Femur (tissue), 1 donor: ENCODE results near the gene PGAM4.
"Not testable (repeated sequence)": the region's sequence is repeated elsewhere in the genome, so short reads cannot be mapped to it uniquely, and the experiment has no call there.

Experiments
- DNase-seq: peaks from one replicate; pipeline ENCODE4 v3.0.0-alpha.2; 2017

PGAM4 gene

DNA sequence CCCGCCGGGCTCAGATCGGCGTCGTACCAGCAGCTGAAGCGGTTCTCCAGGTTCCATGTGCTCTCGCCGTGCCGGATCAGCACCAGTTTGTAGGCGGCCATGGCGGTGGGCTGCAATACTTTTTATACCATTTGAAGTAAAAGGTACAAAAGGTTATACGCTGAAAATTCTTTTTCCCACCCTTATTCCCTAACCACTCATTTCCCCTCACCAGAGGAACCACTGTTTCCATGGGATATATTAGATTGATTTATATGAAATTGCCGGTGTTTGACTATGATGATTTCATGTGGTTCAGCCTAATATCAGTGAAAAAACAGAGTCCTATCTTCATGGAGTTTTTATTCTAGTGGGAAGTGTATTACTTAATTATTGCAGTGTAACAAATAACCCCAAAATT, at the start of gene PGAM4:
Gene PGAM4 (minus strand): TSS at position 101 of the 400 bp plus-strand sequence. CDS start 0 bp downstream, at position 101.
- no peak for DNase-seq

DNA sequence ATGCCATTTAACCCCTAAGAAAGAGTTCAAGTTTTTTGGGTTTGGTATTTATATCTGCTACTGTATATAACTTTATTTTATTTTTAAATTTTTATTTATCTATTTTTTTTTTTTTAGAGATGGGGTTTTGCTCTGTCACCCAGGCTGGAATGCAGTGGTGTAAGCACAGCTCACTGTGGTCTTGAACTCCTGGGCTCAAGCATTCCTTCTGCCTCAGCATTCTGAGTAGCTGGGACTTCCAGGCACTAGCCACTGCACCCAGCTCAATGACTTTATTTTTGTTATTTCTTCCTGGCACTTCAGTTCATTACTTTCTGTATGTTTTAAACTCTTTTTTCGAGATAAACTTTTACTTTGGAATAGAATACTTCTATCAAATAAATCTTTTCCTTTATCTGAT, 42.4 kb upstream of the PGAM4 start:
- no peak for DNase-seq

DNA sequence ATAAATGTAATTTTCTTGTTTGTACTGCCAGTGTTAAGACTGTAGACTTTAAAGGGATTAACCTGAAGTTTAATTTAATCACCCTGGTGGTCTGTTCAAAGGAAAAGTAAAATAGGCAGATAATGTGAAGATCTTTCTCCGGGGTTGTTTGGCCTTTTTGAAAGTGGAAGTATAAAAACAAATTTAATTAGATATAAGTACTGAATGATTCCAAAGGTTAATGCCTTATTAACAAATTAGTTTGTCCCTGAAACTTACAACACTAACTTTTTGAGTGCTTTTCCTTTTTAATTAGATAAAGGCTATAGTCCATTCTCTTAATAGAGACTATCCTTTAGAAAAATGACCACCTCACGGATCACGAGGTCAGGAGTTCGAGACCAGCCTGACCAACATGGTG, 10.4 kb upstream of the PGAM4 start:
- no peak for DNase-seq

DNA sequence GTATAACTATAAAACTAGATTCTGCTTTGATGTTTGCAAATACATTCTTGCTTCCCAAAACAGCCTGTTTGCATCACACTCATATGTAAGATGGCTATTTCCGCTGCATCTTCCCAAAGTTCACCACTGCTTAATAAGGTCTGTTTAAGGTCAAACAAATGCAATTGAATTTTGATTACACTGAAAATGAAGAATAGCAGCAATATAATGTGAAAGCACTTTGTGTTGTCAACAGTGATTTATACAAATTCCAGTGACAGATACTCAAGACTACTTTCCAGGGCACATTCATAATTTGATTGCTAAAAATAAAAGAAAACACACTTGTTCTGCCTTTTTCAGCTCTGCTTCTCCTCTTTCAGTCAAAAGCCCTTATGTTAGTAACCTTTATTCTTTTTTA, 8.1 kb upstream of the PGAM4 start:
- no peak for DNase-seq

DNA sequence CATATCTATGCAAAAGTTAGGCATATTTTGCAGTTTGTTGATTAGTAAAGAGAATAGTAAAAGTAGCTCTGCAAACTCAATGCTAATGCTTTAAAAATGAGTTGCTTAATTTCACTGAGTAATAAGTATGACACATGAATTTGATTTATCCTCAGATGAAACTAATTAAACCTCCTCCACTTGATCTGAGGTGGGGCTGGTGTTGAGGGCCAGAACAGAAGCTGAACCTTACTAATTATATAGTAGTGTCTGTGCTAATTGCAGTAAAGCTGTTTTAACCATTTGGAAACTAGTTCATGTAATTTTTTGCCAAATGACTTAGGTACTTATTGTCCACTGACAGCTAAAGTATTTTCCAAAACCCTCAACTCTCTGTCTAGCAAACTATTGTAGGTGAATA, 7.7 kb upstream of the PGAM4 start:
- no peak for DNase-seq

DNA sequence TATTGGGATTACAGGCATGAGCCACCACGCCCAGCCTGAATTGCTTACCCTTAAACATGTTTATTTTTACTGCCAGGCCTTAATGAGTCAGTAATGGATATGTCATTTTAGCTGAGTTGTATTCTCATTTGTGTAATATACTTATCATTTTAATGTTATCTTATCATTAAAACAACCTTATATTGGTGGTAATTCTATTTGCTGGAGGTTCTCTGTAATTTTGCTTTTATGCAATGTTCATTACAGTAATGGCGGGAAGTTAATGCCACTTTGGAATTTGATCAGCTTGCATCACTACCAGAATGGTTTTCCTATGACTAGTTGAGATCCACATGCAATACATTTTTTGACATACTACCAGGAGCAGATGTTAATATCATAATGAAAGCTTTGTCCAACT, 6.3 kb upstream of the PGAM4 start:
- DNase-seq = no peak

DNA sequence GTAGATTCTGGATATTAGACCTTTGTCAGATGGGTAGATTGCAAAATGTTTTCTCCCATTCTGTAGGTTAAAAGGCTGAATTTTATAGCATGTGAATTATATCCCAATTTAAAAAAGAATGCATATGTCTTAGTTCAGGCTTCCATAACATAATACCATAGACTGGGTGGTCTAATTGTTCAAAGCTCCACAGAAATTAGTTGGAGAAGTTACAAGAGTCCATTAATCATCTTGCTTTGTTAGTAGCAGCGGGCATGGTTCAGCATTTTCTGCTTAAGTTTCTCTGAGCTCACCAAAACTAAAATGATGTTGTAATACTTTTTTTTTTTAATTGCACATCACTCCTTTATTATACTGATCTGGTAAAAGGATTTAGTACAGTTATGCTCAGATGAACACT, 1.8 kb downstream of the PGAM4 start:
- DNase-seq = no peak

DNA sequence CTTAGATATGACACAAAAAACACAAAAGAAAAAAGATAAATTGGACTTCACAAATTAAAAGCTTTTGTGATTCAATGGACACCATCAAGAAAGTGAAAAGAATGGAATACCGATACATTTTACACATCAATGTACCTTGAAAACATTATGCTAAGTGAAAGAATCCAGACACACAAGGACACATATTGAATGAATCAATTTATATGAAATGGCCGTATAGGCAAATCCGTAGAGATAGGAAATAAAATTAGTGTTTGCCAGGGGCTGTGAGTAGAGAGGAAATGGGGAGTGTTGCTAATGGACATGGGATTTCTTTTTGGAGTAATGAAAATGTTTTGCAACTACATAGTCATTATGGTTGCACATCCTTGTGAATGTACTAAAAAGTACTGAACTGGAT, 3.1 kb downstream of the PGAM4 start:
- no peak for DNase-seq

DNA sequence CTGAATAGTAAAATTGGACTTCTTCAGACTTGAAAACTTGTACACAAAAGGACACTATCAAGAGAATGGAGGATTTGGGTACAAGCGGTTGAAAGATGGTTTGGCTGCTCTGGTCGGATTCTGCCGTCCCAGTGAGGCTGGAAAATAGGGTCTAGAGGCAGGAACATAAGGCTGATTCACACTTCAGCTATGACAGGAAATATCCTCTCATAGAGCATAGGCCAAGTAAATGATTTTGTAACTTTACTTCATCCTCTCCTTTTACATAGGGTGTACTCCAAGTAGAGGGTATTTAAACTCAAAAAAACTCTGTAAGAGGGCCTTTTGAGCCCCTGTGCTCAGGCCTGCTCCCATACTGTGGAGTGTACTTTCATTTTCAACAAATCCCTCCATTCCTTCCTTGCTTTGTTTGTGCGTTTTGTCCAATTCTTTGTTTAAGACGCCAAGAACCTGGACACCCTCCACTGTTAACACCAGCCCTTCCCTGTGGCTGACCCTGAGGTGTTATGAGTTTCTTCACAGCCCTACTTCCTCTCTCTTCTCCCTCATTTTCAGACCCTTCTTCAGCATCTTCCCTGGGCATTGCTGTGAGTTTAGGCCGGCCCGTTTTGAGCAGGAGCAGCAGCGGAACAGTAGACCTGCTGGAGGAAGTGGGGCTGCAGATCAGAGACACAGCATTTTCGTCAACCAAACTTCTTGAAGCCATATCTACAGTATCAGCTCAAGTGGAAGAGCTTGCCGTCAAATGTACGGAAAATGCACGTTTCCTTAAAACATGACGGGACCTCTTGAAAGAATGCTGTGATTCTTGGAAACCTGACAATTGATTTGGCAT, 7.2 kb downstream of the PGAM4 start:
- no peak for DNase-seq

DNA sequence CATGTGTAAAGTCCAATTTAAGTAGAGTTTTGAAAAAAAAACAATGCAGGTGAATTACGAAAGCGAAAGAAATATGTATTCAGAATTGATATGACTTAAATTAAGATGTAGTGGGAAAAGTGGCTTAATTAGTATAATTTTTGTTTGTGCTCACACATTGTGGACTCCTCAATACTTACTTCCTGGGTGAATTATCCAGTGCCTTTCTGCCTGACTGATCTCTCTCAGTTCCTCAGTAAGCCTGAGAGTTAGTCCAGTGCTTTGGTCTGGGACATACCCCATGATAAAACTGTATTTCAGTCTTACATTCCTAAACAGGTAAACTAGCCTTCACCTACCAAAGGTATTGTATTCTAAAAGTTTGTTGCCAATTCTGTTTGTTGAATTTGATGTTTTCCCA, 8.4 kb downstream of the PGAM4 start:
- DNase-seq = no peak

DNA sequence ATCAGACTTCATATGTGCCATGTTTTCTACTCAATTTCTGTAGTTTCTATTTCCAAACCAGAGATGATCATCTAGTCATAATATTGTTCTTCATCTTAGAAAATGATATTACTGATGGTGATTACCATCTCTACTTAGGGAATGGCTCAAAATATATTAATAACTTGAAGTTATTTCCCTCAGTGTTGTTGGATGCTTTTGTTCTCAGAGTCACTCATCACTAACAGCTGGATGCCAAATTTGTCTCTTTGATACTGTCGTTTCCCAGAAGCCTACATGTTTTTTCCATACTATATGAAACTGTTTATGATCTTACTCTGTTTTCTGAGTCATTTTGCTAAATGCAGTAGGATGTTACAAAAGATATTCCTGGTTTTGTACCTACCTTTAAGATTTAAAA, 8.9 kb downstream of the PGAM4 start:
- DNase-seq = no peak

DNA sequence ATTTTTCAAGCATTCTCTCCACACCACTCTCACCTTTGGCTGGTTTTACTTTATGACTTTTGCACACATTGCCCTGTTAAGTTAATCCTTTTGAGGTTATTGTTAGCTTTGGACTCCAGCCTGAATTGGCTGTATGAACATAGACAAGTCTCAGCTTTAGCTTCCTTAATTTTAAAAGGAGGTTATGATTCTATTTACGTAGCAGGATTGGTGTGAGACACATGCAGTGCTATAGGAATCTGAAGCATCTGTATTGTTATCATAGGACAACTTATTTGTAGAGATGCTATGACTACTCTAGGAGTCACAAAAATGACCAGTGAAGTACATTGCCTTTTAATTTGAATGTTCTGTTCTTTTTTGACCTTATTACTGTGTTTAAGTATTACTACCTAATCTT, 15.7 kb downstream of the PGAM4 start:
- DNase-seq = no peak

DNA sequence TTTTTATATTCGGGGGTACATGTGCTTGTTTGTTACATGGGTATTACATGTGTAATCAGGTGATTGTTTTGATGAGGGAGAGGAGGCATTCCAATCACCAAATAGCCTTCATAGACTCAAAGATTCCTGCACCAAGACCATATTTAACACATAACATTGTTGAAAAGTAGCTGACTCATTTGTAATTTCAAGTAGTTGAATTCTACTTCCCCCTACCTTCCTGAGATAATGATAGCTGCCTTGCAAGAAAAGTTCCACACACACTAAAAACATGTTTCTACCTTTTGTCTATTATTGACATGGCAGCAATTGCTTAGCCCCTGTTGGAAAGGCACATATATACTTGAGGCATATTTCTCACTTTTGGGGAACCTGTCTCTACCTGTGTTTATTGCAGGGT, 16.1 kb downstream of the PGAM4 start:
- no peak for DNase-seq

DNA sequence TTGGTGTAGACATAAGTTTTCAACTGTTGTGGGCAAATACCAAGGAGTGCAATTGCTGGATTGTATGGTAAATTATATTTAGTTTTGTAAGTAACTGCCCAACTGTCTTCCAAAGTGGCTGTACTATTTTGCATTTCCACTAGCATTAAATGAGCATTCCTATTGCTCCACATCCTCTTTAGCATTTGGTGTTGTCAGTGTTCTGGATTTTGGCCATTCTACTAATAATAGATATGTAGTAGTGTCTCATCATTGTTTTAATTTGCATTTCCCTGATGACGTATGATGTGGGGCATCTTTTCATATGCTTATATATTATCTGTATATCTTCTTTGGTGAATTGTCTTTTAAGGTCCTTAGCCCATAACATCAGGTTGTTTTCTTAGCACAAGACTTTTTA, 17.3 kb downstream of the PGAM4 start:
- no peak for DNase-seq

DNA sequence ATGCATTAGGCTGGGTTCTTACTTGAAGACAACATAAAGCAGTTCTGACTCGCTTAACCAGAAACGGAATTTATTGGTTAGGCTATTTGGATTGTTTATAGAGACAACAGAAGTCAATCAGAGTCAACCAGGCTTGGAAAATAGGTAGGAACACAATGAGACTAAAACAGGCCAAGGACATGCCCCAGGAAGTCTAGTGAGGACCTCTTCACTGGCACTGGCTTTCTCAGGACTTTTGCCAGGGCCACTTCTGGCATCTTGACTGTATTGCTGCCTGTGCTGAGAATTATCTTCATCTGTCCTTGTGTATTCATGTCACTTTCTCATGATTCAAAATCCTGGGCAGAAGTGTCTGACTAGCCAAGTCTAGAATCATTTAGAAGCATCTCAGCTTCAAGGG, 19.6 kb downstream of the PGAM4 start:
- no peak for DNase-seq

DNA sequence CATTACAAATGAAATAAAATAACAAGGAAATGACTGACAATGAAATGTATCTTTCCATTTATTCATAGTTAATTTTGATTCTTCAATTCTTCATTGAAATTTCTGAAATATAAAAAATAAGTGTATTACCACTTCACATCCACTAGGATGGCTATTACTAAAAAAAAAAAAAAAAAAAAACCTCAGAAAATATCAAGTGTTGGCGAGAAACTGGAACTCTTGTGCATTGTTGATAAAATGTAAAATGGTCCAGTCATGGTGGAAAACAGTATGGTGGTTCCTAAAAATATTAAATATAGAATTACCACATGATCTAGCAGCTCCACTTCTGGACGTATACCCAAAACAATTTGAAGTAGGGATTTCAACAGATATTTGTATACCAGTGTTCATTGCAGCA, 22.9 kb downstream of the PGAM4 start:
- DNase-seq = no peak

DNA sequence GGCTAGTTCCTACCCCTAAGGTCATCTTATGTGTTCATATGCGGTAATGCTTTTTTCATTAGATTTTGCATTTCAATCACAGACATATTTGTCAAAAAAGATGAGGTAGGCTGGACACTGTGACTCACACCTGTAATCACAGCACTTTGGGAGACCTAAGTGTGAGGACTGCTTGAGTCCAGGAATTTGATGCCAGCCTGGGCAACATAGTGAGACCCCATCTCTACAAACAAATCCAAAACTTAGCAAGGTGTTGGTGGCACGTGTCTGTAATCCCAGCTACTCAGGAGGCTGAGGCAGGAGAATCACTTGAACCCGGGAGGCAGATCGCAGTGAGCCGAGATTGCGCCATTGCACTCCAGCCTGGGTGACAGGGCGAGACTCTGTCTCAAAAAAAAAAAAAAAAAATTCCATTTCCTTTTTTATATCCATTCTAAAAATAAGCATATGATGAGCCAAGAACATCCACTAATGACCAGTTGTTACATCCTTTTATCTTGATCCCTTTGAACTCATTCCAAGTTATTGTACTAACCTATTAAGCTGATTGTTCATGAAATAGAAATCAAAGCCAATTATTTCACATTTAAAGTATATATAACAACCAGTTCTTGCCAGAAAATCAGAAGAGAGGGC, 23.4 kb downstream of the PGAM4 start:
- no peak for DNase-seq

DNA sequence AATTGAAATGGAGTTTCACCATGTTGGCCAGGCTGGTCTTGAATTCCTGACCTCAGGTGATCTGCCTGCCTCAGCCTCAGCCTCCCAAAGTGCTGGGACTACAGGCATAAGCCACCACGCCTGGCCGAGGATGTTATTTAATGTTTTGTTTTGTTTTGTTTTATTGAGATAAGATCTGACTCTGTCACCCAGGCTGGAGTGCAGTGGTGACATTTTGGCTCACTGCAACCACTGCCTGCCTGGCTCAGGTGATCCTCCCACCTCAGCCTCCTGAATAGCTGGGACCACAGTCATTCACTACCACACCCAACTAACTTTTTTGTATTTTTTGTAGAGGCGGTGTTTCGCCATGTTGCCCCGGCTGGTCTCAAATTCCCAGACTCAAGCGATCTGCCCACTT, 24.4 kb downstream of the PGAM4 start:
- DNase-seq = not testable (repeated sequence)

DNA sequence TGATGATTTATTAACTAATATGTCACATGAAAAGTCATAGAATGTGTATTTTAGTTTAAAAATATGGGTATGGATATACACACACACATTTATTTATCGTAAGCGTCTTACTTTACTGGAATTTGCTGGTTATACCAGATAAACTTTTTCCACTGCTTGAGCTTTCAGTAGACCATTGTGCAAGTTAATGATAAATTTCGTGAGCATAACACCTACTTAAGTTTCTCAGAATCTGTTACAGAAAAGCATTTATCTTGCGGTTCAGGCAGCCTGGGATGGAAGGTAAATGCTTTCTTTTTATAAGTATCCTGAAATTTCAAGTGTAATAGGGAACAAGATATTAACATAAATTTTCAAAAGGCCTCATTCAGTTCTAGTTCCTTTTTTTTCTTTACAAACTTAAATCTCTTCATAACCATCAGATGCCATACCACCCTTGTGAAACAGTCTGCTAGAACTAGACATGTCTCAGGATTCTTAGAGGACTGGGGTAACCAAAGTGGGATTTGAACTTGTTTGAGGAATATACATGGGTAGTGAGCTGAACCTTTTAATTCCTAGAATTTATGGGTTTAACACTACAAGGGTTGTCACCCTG, 31.3 kb downstream of the PGAM4 start:
- DNase-seq = no peak

DNA sequence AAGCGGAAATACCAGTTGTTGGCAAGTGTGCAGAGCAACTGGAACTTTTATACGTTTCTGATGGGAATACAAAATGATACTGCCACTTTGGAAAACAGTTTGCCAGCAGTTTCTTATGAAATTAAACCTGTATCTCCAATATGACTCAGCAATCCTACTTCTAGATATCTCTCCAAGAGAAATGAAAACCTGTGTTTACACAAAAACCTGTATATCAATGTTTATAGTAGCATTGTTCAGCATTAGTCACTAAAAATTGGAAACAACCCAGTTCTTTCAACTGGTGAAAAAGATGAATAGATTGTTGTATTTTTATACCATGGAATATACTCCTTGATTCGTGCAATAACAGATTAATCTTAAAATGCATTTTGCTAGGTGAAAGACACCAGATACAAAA, 32.1 kb downstream of the PGAM4 start:
- no peak for DNase-seq

DNA sequence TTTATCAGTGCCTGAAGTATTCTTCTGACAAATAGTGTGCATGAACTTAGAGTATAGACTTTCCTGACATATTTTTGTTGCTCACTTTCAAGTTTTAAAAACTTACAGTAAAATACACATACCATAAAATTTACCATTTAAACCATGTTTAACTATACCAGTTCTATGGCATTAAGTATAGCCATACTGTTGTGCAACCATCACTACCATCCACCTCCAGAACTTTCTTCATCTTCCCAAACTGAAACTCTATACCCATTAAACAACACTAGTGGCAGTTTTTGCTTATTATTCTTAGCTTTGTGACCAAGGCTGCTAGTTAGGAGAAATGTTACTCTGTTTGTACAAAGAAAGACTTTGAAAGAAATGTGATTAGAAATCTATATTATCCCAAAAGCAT, 33.1 kb downstream of the PGAM4 start:
- no peak for DNase-seq

DNA sequence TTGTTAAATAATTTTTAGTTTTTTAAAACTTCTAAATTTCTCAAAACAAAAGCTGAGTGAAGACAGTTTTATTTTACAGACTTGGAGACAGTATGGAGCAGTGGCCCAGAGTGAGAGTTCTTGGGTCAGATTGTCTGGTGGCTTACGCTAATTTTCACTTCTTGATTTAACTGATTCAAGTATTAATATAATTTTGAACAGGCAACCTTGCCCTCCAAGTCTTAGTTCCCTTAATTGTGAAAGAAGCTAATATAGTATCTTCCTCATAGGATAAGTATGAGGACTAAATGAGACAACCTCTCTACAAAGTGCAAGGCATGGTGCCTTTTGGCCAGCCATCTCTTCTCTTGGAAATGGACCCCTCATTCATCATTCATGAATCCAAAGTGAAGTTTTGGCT, 33.6 kb downstream of the PGAM4 start:
- DNase-seq = no peak

DNA sequence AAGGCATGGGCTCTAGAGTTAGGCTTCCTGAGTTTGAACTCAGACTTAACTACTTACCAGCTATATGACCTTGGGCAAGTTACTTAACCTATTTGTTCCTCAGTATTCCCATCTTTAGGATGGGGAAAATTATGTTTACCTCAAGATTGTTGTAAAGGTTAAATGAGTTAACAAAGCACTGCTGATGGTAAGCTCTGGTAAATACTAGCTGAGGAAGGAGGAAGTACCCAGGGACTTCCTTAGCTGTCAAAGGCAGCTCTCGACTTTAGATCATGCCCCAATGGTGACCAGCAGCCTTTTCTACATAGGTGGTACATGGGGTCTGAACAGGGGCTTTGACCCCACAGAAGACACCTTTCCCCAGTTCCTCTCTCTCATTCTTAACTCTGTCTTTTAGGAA, 38.9 kb downstream of the PGAM4 start:
- DNase-seq = no peak

DNA sequence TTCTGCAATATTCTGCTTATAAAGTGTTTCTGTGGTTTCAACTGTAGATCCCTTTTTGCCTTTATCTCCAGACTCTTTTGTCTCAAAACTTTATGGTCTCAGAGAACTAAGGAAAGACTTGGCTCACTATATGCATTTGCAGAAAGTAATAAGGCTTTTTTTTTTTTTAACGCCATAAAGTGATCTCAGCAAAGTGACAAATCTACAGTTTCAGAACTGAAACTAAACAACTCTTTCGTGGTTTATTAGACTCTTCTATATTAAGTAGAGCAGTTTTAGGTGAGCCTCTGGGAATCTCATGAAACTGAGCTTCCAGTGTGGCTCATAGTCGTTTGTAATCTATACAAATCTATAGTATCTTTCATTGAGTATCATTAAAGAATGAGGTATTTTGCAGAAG, 43.7 kb downstream of the PGAM4 start:
- no peak for DNase-seq
